Stimulated activated CD8-positive, alpha-beta memory T cell treated with anti-CD3 and anti-CD28 coated beads, Interleukin-7, amount 100 ng/mL, for 48 hours (primary cell): Measurements from ENCODE around the gene OPN4.

Experiments
- DNase-seq, 2 donors: peaks; one replicate each; pipeline ENCODE4 v3.0.0-alpha.2; 2020; ENCODE audit warnings: low read depth in 1 of 2; ENCODE audit errors: extremely low read depth in 1 of 2

The OPN4 gene

DNA sequence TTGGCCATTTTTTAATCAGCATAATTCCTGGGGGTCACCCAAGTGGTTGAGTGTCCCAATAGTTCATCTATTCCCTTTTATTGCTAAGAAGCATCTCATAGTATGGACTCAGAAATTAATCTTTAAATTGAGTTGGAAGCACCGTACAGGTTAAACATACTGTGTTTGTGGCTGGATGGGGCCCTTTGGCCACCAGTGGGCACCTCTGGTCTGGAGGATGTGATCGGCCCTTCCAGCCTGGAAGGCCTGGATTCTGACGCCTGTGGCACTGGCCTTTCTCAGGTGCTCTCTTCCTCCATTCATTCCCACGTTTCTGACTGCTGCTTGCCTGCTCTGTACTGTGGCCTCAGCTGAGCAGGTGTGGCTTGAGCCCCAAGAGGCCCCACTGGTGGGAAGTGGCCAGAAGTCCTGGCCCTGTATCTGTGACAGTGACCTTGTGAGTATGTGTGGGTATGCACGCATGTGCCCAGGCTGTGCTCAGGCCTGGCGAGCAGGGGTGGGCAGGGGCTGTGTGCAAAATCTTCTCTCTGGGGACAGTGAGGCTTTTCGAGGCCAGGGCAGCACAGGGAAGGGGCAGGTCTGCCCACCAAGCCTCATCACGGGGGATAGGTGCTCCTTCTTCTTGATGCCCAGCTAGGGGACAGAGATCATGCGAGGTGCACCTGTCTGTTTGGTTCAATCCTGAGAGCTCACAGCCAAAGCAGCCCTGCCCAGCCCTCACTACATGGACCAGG, 44.0 kb downstream of the OPN4 start:
- DNase-seq: no peak

- DNase-seq: no peak
Measured at GRCh38 chr10:86699125-86699524, 44.8 kb downstream of the OPN4 start.

GRCh38 chr10:86699541-86699940, 45.2 kb downstream of the OPN4 start:
- DNase-seq: no peak

DNA sequence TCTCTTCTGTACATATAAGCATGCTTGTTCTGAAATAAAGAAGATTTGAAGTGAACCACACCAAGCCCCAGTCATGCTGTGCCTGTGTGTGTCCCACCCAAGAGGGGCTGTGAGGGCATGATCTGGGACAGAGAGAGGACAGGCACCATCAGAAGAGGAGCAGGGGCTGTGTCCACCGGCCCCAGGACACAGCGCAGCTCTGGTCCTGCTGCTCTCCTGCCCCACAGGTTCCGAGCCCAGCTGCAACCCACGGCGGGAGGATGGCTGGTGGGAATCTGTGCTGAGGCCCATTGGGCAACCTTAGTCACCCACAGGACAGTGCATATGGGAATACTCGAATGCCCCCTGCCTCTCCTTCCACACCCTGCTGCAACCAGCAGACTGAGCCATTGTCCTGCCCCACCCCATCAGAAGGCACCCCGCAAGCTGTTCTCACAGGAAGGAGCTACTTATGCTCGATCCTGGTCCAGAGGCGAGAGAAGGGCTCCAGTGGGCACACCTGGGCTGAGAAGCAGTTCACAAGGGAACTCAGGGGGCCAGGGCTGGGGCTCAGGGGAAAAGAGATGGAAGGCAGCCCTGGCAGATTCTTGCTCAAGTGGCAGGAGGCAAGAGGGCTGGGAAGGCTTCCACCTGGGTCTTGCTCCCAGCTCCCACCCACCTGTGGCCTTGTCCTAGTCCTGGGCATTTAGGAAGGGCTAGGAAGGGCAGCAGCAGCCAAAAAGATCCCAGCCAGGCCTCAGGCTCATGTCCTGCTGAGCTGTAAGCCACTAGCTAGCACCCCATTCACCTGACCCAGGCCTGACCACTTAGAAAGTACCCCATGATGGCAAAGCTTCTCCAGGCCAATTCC, 45.9 kb downstream of the OPN4 start:
- DNase-seq: no peak

DNA sequence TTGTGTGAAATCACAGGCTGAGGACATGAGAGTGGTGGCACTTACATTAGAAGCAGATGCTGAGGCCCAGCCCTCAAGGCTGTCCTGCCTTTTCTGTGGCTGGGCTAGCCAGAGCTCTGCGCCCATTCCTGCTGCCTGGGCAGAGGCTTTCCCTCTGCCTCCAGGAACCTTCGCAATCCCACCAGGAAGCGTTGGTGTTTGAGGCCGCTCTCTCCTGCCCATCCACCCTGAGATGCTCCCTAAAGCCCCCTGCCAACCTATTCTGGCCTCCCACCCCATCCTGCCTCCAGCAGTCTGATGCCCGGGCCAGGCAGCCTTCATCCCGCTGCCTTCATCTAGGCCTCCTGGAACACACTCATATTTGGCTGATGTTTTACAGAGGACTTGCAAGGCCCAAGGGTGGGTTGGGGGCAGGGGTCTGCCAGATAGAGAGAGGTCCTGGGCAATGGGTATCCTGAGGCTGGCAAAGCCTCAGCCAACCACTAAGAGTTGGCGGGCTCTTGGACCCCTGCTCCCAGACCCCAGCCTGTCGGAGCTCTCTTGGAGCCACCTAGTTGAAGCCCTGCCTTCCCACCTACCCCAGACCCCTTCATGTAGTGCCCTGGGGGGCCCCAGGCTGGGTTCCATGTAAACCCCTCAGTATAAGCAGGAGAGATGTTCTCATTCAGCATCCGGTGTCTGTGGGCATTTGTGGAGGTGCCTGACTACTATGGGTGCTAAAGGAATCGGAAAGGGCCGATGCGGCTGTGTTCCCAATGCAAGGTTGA, 46.7 kb downstream of the OPN4 start:
- DNase-seq: no peak

DNA sequence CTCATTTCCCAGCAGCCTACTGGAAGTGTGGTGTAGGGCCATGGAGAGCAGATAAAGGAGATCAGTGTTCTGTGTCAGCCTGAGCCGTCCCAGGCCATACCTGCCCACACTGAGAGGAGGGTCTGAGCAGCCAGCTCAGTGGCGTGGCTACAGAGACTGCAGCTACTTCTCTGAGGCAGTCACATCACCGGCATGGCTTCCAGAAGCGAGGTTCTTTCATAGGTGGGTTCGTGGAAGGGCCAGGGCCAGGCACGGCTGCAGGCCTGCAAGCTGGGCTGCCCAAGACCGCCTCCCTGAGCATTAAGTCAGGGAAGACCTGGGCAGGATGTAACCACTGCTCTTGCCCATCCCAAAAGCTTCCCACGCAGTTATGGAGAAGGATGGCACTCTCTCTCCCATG, 48.8 kb downstream of the OPN4 start:
- DNase-seq: no peak

DNA sequence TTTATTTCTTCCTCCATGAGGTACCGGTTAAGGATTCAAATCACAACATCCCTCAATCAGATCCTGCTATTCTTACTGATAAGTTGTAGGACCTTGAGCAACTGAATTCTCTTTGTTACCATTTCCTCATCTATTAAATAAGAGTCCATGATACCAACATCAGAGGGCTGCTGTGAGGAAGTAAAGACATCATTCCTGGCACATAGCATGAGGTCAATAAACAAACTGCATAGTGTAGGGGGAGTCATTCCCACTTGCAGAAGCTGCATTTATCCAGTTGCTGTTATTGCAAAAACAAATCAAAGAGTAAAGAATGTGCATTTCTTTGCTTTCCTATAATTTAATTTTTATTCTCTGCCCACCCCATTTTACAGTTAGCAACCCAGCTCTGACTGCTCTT, 50.8 kb downstream of the OPN4 start:
- DNase-seq: no peak

DNA sequence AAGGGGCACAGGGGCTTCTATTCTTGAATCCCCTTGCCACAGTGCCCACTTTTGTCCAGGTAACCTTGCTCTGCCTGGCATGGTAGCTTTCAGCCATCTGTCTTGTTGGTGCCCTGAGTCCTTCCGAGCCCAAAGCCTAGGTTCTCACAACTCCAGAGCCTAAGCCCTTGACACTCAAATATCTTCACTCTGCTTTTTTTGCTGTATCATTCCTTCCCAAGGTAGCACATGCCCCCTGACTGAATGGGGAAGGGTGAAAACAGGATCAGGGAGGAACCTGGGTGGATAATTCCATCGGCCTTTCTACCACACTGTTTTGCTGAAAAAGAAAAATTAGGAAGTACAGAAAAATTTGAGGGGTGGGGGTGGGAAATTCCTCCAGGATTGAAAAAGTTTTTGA, 51.6 kb downstream of the OPN4 start:
- DNase-seq: no peak

- DNase-seq: no peak
Measured at GRCh38 chr10:86706401-86706841, 52.1 kb downstream of the OPN4 start.

- no peak for DNase-seq
Measured at GRCh38 chr10:86706977-86707376, 52.6 kb downstream of the OPN4 start.

GRCh38 chr10:86707505-86707904, 53.2 kb downstream of the OPN4 start:
- no peak for DNase-seq

DNA sequence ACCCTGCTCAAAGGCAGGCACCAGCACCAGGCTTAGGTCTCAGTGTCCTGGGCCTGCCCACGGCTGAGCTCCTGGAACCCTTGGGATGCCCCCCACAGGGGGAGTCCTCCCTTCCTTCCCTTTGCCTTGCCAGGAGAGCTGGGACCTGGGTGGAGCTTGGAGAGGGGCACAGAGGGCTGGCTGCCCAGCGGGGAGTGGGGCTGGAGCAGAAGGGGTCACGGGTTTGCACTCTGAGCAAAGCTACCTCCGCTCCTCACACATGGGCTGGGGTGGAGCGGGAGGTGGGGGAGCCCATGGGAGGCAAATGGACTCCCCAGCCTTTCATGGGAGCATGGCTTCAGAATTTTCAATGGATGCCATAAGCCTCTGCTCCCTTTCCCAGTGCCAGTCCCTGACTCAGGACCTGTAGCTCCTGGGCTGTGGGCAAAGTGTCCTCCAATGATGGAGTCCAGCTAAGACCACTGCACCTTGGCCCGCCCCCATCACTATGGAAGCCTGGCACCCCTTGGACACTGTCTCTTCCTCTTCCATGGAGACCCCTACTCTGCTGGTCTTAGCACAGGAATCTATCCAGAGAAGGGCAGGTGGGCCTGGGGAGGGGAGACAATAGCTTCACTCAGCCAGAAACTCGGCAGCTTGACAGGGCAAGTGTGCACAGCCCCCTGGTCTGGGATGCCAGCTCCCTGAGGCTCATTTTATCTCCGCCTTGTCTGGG, 53.9 kb downstream of the OPN4 start:
- no peak for DNase-seq

DNA sequence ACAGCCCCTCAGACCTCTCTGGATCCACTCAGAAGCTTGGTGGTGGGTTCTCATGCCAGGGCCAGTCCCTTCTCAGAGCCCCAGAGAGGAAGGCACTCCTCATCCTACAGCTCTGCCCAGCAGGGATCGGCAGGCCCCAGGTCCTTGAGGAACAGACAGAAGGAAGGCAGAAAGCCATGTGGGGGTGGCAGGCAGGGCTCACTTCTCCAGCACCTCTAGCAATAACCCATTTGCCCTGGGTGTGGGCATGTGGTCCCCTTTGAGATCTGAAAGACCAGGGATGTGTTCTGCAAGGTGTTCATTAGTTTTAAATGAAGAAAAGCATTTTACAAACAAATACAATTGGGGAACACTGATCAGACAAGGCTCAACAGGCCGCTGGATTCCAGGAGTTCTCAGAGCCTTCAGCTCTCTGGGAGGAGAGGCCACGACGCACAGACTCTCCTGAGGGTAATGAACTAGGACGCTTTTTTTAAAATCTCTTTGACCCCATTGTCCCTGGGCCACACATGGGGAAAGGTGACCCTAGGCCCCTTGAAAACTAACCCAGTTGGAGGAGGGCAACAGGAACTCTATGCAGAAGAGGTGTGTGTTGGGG, 54.5 kb downstream of the OPN4 start:
- DNase-seq: no peak

DNA sequence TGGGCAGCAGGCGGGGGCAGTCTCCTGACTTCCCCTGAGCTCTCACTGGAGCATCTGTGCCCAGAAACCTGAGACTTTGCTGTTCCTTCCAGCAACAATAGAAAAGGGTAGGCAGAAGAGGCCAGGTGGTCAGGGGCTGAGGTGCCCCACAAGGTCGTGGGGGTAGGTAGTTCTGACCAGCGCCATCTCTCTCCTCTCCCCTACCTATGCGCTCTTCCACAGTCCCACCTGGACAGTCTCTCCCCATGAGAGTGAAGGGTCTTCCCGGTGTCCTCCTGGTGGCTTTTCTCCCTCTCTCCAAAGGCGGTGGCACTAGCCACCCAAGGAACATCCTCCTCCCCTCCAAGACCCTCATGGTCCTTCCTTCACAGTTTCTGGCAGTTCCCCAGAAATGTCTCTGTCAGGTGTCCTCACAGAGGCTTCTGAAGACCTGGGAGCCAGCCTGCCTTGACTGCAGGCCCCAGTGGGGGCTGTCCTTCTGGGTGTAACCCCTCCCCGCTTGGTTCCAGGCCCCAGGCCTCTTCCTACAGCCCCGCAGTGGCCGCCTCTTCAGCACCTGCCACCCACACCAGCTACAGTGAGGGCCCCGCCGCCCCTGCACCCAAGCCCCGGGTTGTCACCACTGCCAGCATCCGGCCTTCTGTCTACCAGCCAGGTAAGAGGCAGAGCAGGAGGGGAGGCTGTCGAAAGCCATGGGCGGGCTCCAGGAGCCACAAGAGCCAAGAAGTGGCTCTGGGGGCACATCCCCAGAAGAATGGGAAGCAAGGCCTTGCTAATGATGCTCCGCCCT, 55.2 kb downstream of the OPN4 start:
- no peak for DNase-seq

DNA sequence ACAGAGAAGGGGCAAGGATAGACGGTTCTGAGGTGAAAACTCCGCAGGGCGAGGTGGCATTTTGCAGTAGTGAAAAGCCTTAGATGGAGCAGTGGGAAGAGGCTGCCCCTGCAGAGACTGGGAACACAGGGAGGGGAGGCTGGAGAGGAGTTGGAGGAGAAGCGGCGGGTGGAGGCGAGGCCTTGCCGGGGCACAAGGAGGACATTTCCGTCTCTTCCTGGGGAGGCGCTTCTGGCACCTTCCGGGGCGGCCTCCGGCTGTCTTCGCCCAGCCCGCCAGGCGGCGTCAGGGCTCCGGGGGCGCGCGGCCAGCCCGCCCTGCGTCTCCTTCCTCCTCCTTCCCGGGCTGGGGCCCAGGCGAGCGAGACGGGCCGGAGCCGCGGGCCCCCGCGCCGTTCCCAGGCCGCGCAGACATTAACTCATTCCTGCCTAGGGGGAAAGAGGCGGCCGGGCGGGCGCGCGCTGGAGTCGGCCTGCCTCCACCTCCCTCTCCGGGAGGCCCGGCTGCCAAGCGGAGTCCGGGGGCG, 56.7 kb downstream of the OPN4 start:
- peak; percentile 67 to 72 for DNase-seq

- DNase-seq: no peak
Measured at GRCh38 chr10:86711513-86712316, 57.4 kb downstream of the OPN4 start.

DNA sequence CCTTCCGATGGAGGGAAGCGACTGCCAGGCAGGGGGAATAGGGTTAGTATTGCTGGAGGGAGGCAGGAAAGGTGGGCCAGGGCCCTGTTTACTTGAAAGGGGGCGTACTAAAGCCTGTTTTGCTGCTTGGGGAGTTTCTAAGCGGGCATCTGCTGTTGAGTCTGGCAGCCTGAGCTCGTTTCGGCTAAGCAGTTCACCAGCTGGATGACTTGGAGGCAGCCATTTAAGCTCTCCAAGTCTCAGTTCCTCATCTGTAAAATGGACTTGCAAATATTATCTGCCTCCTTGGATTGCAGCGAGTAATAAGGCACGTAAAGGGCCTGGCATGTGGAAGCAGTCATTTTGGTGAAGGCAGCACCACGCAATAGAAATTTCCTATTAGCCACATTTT, 58.0 kb downstream of the OPN4 start:
- no peak for DNase-seq

GRCh38 chr10:86715156-86715795, 60.9 kb downstream of the OPN4 start:
- no peak for DNase-seq
